ENCODE measurements around the gene TBC1D10B.
A peak's percentile ranks its signal among the peaks of the same experiment; 100 is the strongest.

Gene TBC1D10B

DNA sequence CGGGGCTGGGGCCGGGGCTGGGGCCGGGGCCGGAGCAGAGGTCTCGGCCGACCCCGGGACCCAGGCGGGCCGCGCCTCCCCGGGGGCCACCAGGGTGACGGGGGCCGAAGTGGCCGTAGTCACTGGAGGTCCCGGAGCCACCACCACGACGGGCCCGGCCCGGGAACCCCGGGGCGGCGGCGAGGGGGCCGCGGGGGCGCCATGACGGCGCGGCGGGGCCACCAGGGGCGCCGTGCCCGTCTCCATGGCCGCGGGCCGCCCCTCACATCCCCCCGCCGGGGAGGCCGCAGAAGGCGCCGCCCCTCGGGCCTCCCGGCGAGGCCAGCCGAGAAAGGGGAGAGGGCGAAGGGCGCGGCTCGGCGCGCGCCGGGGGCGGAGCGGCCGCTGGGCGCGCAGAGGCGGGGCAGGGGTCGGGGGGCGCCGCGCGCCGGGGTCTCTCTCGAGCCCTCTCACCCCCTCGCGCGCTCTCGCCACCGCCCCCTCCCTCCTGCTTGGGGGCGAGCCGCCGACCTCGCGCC is 297 bp downstream of the TBC1D10B start:
- H3K4me2 ChIP-seq (ENCODE audit: low read length), result peak overlapping the region; percentile 99
- H3K27ac ChIP-seq (ENCODE audit: low read length), result no peak overlapping the region
- peak overlapping the region; percentile 80 for H3K9ac ChIP-seq (ENCODE audit: low read length)
- H3K79me2 ChIP-seq (ENCODE audit: low read length), result peaks cover 45% of the 10 kb centered on the region
- no peaks in the 10 kb centered on the region for H3K9me3 ChIP-seq (ENCODE audit: insufficient read depth, low read length)
- H3K4me3 ChIP-seq (ENCODE audit: low read length), result peak overlapping the region; percentile 97
- H3K36me3 ChIP-seq (replicated peaks; ENCODE audit: low read depth, low read length), result peaks cover 9% of the 10 kb centered on the region
- no peaks in the 10 kb centered on the region for H3K27me3 ChIP-seq (ENCODE audit: low read depth, low read length)
- peaks cover 30% of the 10 kb centered on the region for H3K4me1 ChIP-seq (ENCODE audit: low read length)
- H2AFZ ChIP-seq (ENCODE audit: low read depth, low read length), result no peak overlapping the region
- TF ChIP-seq, protein P1, sequence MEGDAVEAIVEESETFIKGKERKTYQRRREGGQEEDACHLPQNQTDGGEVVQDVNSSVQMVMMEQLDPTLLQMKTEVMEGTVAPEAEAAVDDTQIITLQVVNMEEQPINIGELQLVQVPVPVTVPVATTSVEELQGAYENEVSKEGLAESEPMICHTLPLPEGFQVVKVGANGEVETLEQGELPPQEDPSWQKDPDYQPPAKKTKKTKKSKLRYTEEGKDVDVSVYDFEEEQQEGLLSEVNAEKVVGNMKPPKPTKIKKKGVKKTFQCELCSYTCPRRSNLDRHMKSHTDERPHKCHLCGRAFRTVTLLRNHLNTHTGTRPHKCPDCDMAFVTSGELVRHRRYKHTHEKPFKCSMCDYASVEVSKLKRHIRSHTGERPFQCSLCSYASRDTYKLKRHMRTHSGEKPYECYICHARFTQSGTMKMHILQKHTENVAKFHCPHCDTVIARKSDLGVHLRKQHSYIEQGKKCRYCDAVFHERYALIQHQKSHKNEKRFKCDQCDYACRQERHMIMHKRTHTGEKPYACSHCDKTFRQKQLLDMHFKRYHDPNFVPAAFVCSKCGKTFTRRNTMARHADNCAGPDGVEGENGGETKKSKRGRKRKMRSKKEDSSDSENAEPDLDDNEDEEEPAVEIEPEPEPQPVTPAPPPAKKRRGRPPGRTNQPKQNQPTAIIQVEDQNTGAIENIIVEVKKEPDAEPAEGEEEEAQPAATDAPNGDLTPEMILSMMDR (IDR thresholded peaks at IDR 0.05; ENCODE audit: low read depth, low read length), result no peak
- TF ChIP-seq EZH2phosphoT487 (IDR thresholded peaks at IDR 0.05; ENCODE audit: low read depth), result no peak
- H4K20me1 ChIP-seq (ENCODE audit: insufficient read depth, low read length), result peaks cover 24% of the 10 kb centered on the region

DNA sequence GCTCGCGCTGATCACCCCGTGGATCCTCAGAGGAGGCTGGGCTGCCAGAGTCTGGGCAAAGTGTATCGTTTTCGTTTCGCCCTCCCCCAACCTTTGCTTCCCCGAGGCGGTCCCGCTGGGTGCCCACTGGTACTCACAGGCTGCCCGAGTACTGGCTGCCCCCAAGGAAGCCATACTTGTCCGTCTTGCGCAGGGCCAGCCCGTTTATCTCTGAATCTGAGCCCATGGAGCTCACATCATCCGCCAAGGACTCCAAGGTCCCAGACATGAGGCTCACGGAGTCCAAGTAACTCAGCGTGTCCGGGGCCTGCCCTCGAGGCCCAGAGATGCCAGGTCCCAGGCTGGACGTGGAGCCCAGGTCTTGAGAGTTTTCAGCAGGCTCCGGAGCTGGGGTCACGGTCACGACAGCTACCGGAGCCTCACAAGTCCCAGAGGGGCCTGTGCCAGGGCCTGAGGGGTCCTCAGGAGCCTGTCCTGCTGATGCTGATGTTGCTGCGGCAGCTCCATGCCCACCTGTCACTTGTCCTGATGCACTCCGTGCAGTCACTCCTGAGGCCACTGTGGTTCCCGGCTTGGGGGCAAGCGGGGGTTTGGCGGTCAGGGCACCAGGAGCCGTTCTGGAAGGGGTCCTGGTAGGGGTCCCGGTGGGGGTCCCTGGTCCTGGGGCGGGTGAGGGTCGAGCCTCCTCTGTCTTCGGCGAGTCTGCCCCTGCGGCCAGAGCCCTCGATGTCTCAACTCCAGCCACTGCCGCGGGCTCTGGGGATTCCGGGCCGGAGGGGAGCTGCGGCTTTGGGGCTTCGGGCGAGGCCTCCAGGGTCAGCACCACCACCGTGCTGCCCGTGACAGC is 980 bp downstream of the TBC1D10B start:
- TF ChIP-seq, protein P1 (IDR thresholded peaks at IDR 0.05; ENCODE audit: low read depth, low read length), result no peak
- no peak for TF ChIP-seq EZH2phosphoT487 (IDR thresholded peaks at IDR 0.05; ENCODE audit: low read depth)
- H2AFZ ChIP-seq (ENCODE audit: low read depth, low read length), result no peak overlapping the region
- H3K27ac ChIP-seq (ENCODE audit: low read length), result no peak overlapping the region

DNA sequence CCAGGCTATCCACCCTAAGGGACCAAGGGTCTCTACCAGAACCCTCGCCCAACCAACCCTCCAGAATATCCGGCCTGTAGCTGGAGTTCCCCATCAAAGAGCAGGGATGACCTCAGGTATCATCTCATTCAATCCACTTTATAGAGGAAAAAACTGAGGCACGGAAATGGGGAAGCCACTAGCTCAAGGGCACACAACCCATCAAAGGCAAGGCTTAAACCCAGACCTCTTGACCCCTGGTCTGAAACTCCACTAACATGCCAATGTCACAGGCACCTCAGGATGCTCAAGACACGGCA is 1.6 kb downstream of the TBC1D10B start:
- Histone ChIP-seq H3K36me3 (replicated peaks; ENCODE audit: low read depth, low read length) (peaks cover 16% of the 10 kb centered on the region), H3K4me3 (ENCODE audit: low read length) (peak overlapping the region; percentile 97), H3K4me2 (ENCODE audit: low read length) (peak overlapping the region; percentile 99), H2AFZ (ENCODE audit: low read depth, low read length) (no peak overlapping the region), H3K4me1 (ENCODE audit: low read length) (peaks cover 30% of the 10 kb centered on the region), H3K9ac (ENCODE audit: low read length) (peak overlapping the region; percentile 80), H3K27me3 (ENCODE audit: low read depth, low read length) (no peaks in the 10 kb centered on the region), H3K79me2 (ENCODE audit: low read length) (peaks cover 52% of the 10 kb centered on the region), H4K20me1 (ENCODE audit: insufficient read depth, low read length) (peaks cover 24% of the 10 kb centered on the region), H3K9me3 (ENCODE audit: insufficient read depth, low read length) (no peaks in the 10 kb centered on the region), H3K27ac (ENCODE audit: low read length) (no peak overlapping the region)
- no peak for TF ChIP-seq EZH2phosphoT487 (IDR thresholded peaks at IDR 0.05; ENCODE audit: low read depth)
- TF ChIP-seq, protein P1 (IDR thresholded peaks at IDR 0.05; ENCODE audit: low read depth, low read length), result no peak

More for the DNA sequence above, 980 bp downstream of the TBC1D10B start:
- peak overlapping the region; percentile 97 for H3K4me3 ChIP-seq (ENCODE audit: low read length)
- H3K27me3 ChIP-seq (ENCODE audit: low read depth, low read length), result no peaks in the 10 kb centered on the region
- H4K20me1 ChIP-seq (ENCODE audit: insufficient read depth, low read length), result peaks cover 24% of the 10 kb centered on the region
- H3K4me1 ChIP-seq (ENCODE audit: low read length), result peaks cover 30% of the 10 kb centered on the region
- H3K4me2 ChIP-seq (ENCODE audit: low read length), result peak overlapping the region; percentile 99
- H3K79me2 ChIP-seq (ENCODE audit: low read length), result peaks cover 52% of the 10 kb centered on the region
- peak overlapping the region; percentile 80 for H3K9ac ChIP-seq (ENCODE audit: low read length)
- H3K9me3 ChIP-seq (ENCODE audit: insufficient read depth, low read length), result no peaks in the 10 kb centered on the region
- peaks cover 16% of the 10 kb centered on the region for H3K36me3 ChIP-seq (replicated peaks; ENCODE audit: low read depth, low read length)

DNA sequence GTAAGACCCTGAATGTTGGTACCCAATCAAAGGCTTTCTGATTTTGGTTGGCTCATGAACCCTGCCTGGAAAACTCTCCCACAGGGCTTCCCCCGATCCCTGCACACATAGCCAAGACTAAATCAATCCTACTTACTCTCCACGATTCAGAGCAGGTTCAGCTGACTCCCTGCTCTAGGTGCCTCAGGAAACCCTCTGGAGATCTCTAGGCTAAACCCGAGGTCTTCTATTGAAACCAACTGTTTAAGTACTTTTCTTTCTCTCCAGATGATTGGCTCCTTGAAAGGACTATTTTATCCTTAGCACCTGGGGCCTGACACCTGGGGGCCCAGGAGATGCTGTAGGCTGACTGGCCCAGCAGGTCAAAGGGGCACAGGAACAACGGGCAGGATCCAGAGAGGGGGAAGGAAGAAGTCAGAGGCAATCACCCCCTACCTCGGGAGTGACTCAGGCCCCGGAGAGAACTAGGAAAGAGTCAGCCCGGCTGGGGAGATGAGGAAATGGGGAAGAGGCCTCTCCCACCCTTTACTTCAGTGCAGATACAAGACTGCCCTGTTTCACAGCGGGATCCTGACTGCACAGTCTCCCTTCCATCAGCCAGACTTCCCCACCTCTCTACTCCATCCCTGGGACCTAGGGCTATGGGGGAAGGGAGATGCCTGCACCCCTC is 2.0 kb downstream of the TBC1D10B start:
- H3K4me3 ChIP-seq (ENCODE audit: low read length), result peak overlapping the region; percentile 97
- peaks cover 53% of the 10 kb centered on the region for H3K79me2 ChIP-seq (ENCODE audit: low read length)
- no peak overlapping the region for H2AFZ ChIP-seq (ENCODE audit: low read depth, low read length)
- peaks cover 20% of the 10 kb centered on the region for H3K36me3 ChIP-seq (replicated peaks; ENCODE audit: low read depth, low read length)
- peaks cover 24% of the 10 kb centered on the region for H4K20me1 ChIP-seq (ENCODE audit: insufficient read depth, low read length)
- no peaks in the 10 kb centered on the region for H3K9me3 ChIP-seq (ENCODE audit: insufficient read depth, low read length)
- no peaks in the 10 kb centered on the region for H3K27me3 ChIP-seq (ENCODE audit: low read depth, low read length)
- no peak overlapping the region for H3K27ac ChIP-seq (ENCODE audit: low read length)
- peak overlapping the region; percentile 99 for H3K4me2 ChIP-seq (ENCODE audit: low read length)
- H3K4me1 ChIP-seq (ENCODE audit: low read length), result peaks cover 30% of the 10 kb centered on the region
- TF ChIP-seq, protein P1 (IDR thresholded peaks at IDR 0.05; ENCODE audit: low read depth, low read length), result no peak
- TF ChIP-seq EZH2phosphoT487 (IDR thresholded peaks at IDR 0.05; ENCODE audit: low read depth), result no peak
- peak overlapping the region; percentile 80 for H3K9ac ChIP-seq (ENCODE audit: low read length)

Measured in OCI-LY3 (cell line).